Osteoblast (primary cell): ENCODE measurements around the gene CASTOR2. TPM values are rescaled to one million over a fixed set of nuclear protein-coding genes. Genes with fewer than 3 reads are reported as not detected.

Experiments
- DNase-seq: peaks from one replicate; pipeline ENCODE4 v3.0.0; 2011; ENCODE audit warnings: low spot score, mixed read lengths; ENCODE audit not compliant: insufficient read length; ENCODE audit errors: missing footprints
- H2AFZ ChIP-seq: 2 replicates; pipeline ENCODE4 v1.6.0; 2011; ENCODE audit warnings: mild to moderate bottlenecking, low read length
- H3K27ac ChIP-seq: 2 replicates; pipeline ENCODE4 v1.5.1; 2011; ENCODE audit warnings: mild to moderate bottlenecking, low read depth, low read length, moderate library complexity
- H3K27me3 ChIP-seq: 2 replicates; pipeline ENCODE4 v1.6.0; 2012; ENCODE audit warnings: mild to moderate bottlenecking, control low read depth, inconsistent platforms, low read length, moderate library complexity; ENCODE audit not compliant: insufficient read depth
- H3K36me3 ChIP-seq: 2 replicates; pipeline ENCODE4 v1.5.1; 2011; ENCODE audit warnings: mild to moderate bottlenecking, low read length, control low read depth, moderate library complexity; ENCODE audit not compliant: insufficient read depth
- H3K4me1 ChIP-seq: 2 replicates; pipeline ENCODE4 v1.5.1; 2011; ENCODE audit warnings: mild to moderate bottlenecking, low read length, control low read depth, moderate library complexity; ENCODE audit not compliant: insufficient read depth
- H3K4me2 ChIP-seq: 2 replicates; pipeline ENCODE4 v1.6.0; 2011; ENCODE audit warnings: mild to moderate bottlenecking, low read length; ENCODE audit not compliant: insufficient read depth
- H3K4me3 ChIP-seq: fragments of 200-600 bp; sonication (generic); 3 replicates; pipeline ENCODE4 v1.5.1; 2012; ENCODE audit warnings: mild to moderate bottlenecking, low read length, inconsistent platforms; ENCODE audit not compliant: insufficient read depth
- H3K79me2 ChIP-seq: 2 replicates; pipeline ENCODE4 v1.6.0; 2012; ENCODE audit warnings: mild to moderate bottlenecking, low read length, control low read depth, inconsistent platforms; ENCODE audit not compliant: insufficient read depth
- H3K9me3 ChIP-seq: 2 replicates; pipeline ENCODE4 v1.5.1; 2011; ENCODE audit warnings: low read depth, low read length, control low read depth
- H4K20me1 ChIP-seq: 2 replicates; pipeline ENCODE4 v1.6.0; 2012; ENCODE audit warnings: mild to moderate bottlenecking, low read length, control low read depth; ENCODE audit not compliant: insufficient read depth
- CTCF ChIP-seq: IDR thresholded peaks from 2 replicates; pipeline ENCODE4 v1.5.1; 2011; ENCODE audit warnings: mild to moderate bottlenecking, low read depth, low read length, moderate library complexity; ENCODE audit errors: extremely low read depth
- total RNA-seq: library from RNA; depleted of rRNA; stranded (reverse); fragments of >200 nt; gene quantifications from 2 replicates; pipeline ENCODE4 v1.2.3, GENCODE V29; 2012

Gene CASTOR2
- total RNA-seq, 1 donor = 17.0 TPM

GRCh38 chr7:75055155-75055554 lies 90.7 kb downstream of the CASTOR2 start:
- peak; percentile 86 for DNase-seq
- Histone ChIP-seq H3K4me2 (peak overlapping the region; percentile 36), H3K4me1 (peaks cover 40% of the 10 kb centered on the region), H3K36me3 (peaks cover 44% of the 10 kb centered on the region), H3K4me3 (peak overlapping the region; percentile 47), H3K79me2 (peaks cover 12% of the 10 kb centered on the region), H3K27me3 (no peaks in the 10 kb centered on the region), H3K27ac (peak overlapping the region; percentile 80), H3K9me3 (no peaks in the 10 kb centered on the region), H4K20me1 (no peaks in the 10 kb centered on the region), H2AFZ (peak overlapping the region; percentile 1)
- TF ChIP-seq CTCF = no peak

- peak; percentile 95 for DNase-seq
- peak overlapping the region; percentile 36 for H3K4me2 ChIP-seq
- TF ChIP-seq CTCF = no peak
Measured at GRCh38 chr7:75055830-75056772, 91.6 kb downstream of the CASTOR2 start.

GRCh38 chr7:75058406-75058805 lies 93.9 kb downstream of the CASTOR2 start:
- H3K27ac ChIP-seq = no peak overlapping the region
- peaks cover 34% of the 10 kb centered on the region for H3K4me1 ChIP-seq
- H3K27me3 ChIP-seq = no peaks in the 10 kb centered on the region
- TF ChIP-seq CTCF = no peak
- no peak overlapping the region for H2AFZ ChIP-seq
- H3K9me3 ChIP-seq = no peaks in the 10 kb centered on the region
- H3K4me3 ChIP-seq = no peak overlapping the region
- peaks cover 4% of the 10 kb centered on the region for H3K79me2 ChIP-seq
- peaks cover 54% of the 10 kb centered on the region for H3K36me3 ChIP-seq
- H4K20me1 ChIP-seq = no peaks in the 10 kb centered on the region
- H3K4me2 ChIP-seq = no peak overlapping the region
- peak; percentile 38 for DNase-seq

More at GRCh38 chr7:75055830-75056772, 91.6 kb downstream of the CASTOR2 start:
- Histone ChIP-seq H3K4me1 (peaks cover 34% of the 10 kb centered on the region), H3K79me2 (peaks cover 12% of the 10 kb centered on the region), H4K20me1 (no peaks in the 10 kb centered on the region), H3K27ac (peak overlapping the region; percentile 80), H2AFZ (peak overlapping the region; percentile 60), H3K4me3 (peak overlapping the region; percentile 47), H3K9me3 (no peaks in the 10 kb centered on the region), H3K36me3 (peaks cover 48% of the 10 kb centered on the region), H3K27me3 (no peaks in the 10 kb centered on the region)

GRCh38 chr7:75064291-75064690 lies 99.8 kb downstream of the CASTOR2 start:
- Histone ChIP-seq H4K20me1 (no peaks in the 10 kb centered on the region), H3K27me3 (no peaks in the 10 kb centered on the region), H2AFZ (no peak overlapping the region), H3K9me3 (no peaks in the 10 kb centered on the region), H3K4me2 (no peak overlapping the region), H3K79me2 (no peaks in the 10 kb centered on the region), H3K4me1 (no peaks in the 10 kb centered on the region), H3K36me3 (peaks cover 70% of the 10 kb centered on the region), H3K4me3 (no peak overlapping the region), H3K27ac (no peak overlapping the region)
- DNase-seq = peak; percentile 14
- no peak for TF ChIP-seq CTCF
